ENCODE data around the gene RABGAP1L.
"Not testable (repeated sequence)": the region's sequence is repeated elsewhere in the genome, so short reads cannot be mapped to it uniquely, and the experiment has no call there.

RABGAP1L gene

GRCh38 chr1:174159252-174160108, at the start of gene RABGAP1L:
Gene RABGAP1L, plus strand, starts transcription at chr1:174159520.
- peak; percentile 83 for DNase-seq

GRCh38 chr1:174110053-174110452, 49.3 kb upstream of the RABGAP1L start:
- DNase-seq, result no peak

GRCh38 chr1:174112489-174113162, 46.7 kb upstream of the RABGAP1L start:
- no peak for DNase-seq

- DNase-seq, result no peak
These were observed 45.2 kb upstream of the RABGAP1L start for GRCh38 chr1:174114106-174114505.

GRCh38 chr1:174114788-174115448, 44.4 kb upstream of the RABGAP1L start:
- DNase-seq, result no peak

- no peak for DNase-seq
These were observed 43.3 kb upstream of the RABGAP1L start for GRCh38 chr1:174116042-174116441.

GRCh38 chr1:174118751-174119150, 40.6 kb upstream of the RABGAP1L start:
- no peak for DNase-seq

GRCh38 chr1:174122318-174122717, 37.0 kb upstream of the RABGAP1L start:
- not testable (repeated sequence) for DNase-seq

GRCh38 chr1:174123843-174124242, 35.5 kb upstream of the RABGAP1L start:
- DNase-seq, result no peak

- not testable (repeated sequence) for DNase-seq
These were observed 32.1 kb upstream of the RABGAP1L start for GRCh38 chr1:174127176-174127575.

- no peak for DNase-seq
These were observed 28.2 kb upstream of the RABGAP1L start for GRCh38 chr1:174131032-174131638.

GRCh38 chr1:174134003-174134659, 25.2 kb upstream of the RABGAP1L start:
- DNase-seq, result no peak

- no peak for DNase-seq
These were observed 24.1 kb upstream of the RABGAP1L start for GRCh38 chr1:174135211-174135610.

- no peak for DNase-seq
These were observed 22.6 kb upstream of the RABGAP1L start for GRCh38 chr1:174136714-174137113.

GRCh38 chr1:174142836-174143235, 16.5 kb upstream of the RABGAP1L start:
- no peak for DNase-seq

GRCh38 chr1:174143727-174144396, 15.5 kb upstream of the RABGAP1L start:
- DNase-seq, result not testable (repeated sequence)

GRCh38 chr1:174144397-174144783, 14.9 kb upstream of the RABGAP1L start:
- DNase-seq, result not testable (repeated sequence)

GRCh38 chr1:174149216-174149615, 10.1 kb upstream of the RABGAP1L start:
- DNase-seq, result no peak

- DNase-seq, result no peak
These were observed 8.8 kb upstream of the RABGAP1L start for GRCh38 chr1:174150499-174150898.

- no peak for DNase-seq
These were observed 6.9 kb upstream of the RABGAP1L start for GRCh38 chr1:174152427-174152826.

- no peak for DNase-seq
These were observed 6.1 kb upstream of the RABGAP1L start for GRCh38 chr1:174153085-174153824.

- DNase-seq, result no peak
These were observed 5.6 kb upstream of the RABGAP1L start for GRCh38 chr1:174153825-174154107.
